VCaP (cell line): ENCODE measurements around the gene SRSF7.

ENCODE experiments used
- H3K27ac ChIP-seq: fragments of 450-650 bp; 2 replicates; pipeline ENCODE4 v1.5.1; 2017
- TF ChIP-seq, protein P1 (sequence below): fragments of 450-650 bp; conservative IDR thresholded peaks from 2 replicates; pipeline ENCODE4 v1.5.1; 2017; ENCODE audit warnings: mild to moderate bottlenecking, moderate library complexity

SRSF7 gene

GRCh38 chr2:38791744-38792143 lies 40.6 kb upstream of the SRSF7 start:
- no peak overlapping the region for H3K27ac ChIP-seq
- TF ChIP-seq, protein P1, sequence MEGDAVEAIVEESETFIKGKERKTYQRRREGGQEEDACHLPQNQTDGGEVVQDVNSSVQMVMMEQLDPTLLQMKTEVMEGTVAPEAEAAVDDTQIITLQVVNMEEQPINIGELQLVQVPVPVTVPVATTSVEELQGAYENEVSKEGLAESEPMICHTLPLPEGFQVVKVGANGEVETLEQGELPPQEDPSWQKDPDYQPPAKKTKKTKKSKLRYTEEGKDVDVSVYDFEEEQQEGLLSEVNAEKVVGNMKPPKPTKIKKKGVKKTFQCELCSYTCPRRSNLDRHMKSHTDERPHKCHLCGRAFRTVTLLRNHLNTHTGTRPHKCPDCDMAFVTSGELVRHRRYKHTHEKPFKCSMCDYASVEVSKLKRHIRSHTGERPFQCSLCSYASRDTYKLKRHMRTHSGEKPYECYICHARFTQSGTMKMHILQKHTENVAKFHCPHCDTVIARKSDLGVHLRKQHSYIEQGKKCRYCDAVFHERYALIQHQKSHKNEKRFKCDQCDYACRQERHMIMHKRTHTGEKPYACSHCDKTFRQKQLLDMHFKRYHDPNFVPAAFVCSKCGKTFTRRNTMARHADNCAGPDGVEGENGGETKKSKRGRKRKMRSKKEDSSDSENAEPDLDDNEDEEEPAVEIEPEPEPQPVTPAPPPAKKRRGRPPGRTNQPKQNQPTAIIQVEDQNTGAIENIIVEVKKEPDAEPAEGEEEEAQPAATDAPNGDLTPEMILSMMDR, result no peak

- peak overlapping the region; percentile 57 for H3K27ac ChIP-seq
- TF ChIP-seq, protein P1, result no peak
Measured at GRCh38 chr2:38789691-38790090, 38.5 kb upstream of the SRSF7 start.

GRCh38 chr2:38788306-38788705 lies 37.1 kb upstream of the SRSF7 start:
- TF ChIP-seq, protein P1, result no peak
- no peak overlapping the region for H3K27ac ChIP-seq

GRCh38 chr2:38783586-38783985 lies 32.4 kb upstream of the SRSF7 start:
- H3K27ac ChIP-seq, result peak overlapping the region; percentile 79
- TF ChIP-seq, protein P1, result no peak

GRCh38 chr2:38778687-38779082 lies 27.5 kb upstream of the SRSF7 start:
- peak overlapping the region; percentile 67 for H3K27ac ChIP-seq
- TF ChIP-seq, protein P1, result 0 out of 2 replicates have a peak, but pooled peaks have one; percentile 9

GRCh38 chr2:38776531-38776930 lies 25.4 kb upstream of the SRSF7 start:
- TF ChIP-seq, protein P1, result no peak
- H3K27ac ChIP-seq, result no peak overlapping the region

GRCh38 chr2:38775921-38776225 lies 24.7 kb upstream of the SRSF7 start:
- no peak overlapping the region for H3K27ac ChIP-seq
- TF ChIP-seq, protein P1, result no peak
